Stimulated activated CD4-positive, alpha-beta T cell treated with anti-CD3 and anti-CD28 coated beads, Interleukin-15, amount 100 ng/mL, for 24 hours (primary cell): ENCODE data around the gene EFCAB14.
"Not testable (repeated sequence)": the region's sequence is repeated elsewhere in the genome, so short reads cannot be mapped to it uniquely, and the experiment has no call there.

Experiments
- DNase-seq: peaks from one replicate; pipeline ENCODE4 v3.0.0-alpha.2; 2020

The EFCAB14 gene

GRCh38 chr1:46721686-46722205 is 2.8 kb upstream of the EFCAB14 start:
- DNase-seq = no peak

GRCh38 chr1:46721204-46721603 is 2.3 kb upstream of the EFCAB14 start:
- DNase-seq = no peak

- DNase-seq = not testable (repeated sequence)
Measured at GRCh38 chr1:46720319-46720718, 1.4 kb upstream of the EFCAB14 start.

GRCh38 chr1:46719689-46720088 is 775 bp upstream of the EFCAB14 start:
- DNase-seq = no peak

GRCh38 chr1:46718340-46718726 is 581 bp downstream of the EFCAB14 start:
- DNase-seq = no peak

GRCh38 chr1:46717654-46718053 is 1.3 kb downstream of the EFCAB14 start:
- DNase-seq = no peak

GRCh38 chr1:46714976-46715375 is 3.9 kb downstream of the EFCAB14 start:
- no peak for DNase-seq

- no peak for DNase-seq
Measured at GRCh38 chr1:46708121-46708520, 10.8 kb downstream of the EFCAB14 start.

- no peak for DNase-seq
Measured at GRCh38 chr1:46705408-46705807, 13.5 kb downstream of the EFCAB14 start.

- DNase-seq = no peak
Measured at GRCh38 chr1:46703927-46704641, 14.8 kb downstream of the EFCAB14 start.

GRCh38 chr1:46699666-46700065 is 19.2 kb downstream of the EFCAB14 start:
- DNase-seq = no peak

GRCh38 chr1:46697053-46697452 is 21.9 kb downstream of the EFCAB14 start:
- no peak for DNase-seq

GRCh38 chr1:46694676-46695075 is 24.2 kb downstream of the EFCAB14 start:
- DNase-seq = not testable (repeated sequence)

- DNase-seq = no peak
Measured at GRCh38 chr1:46692811-46693770, 25.8 kb downstream of the EFCAB14 start.

- DNase-seq = no peak
Measured at GRCh38 chr1:46691997-46692790, 26.7 kb downstream of the EFCAB14 start.

GRCh38 chr1:46690931-46691421 is 27.9 kb downstream of the EFCAB14 start:
- no peak for DNase-seq

- no peak for DNase-seq
Measured at GRCh38 chr1:46689897-46690296, 29.0 kb downstream of the EFCAB14 start.

GRCh38 chr1:46689356-46689755 is 29.6 kb downstream of the EFCAB14 start:
- no peak for DNase-seq

GRCh38 chr1:46687921-46688509 is 30.9 kb downstream of the EFCAB14 start:
- no peak for DNase-seq

GRCh38 chr1:46687093-46687659 is 31.7 kb downstream of the EFCAB14 start:
- DNase-seq = no peak

GRCh38 chr1:46686255-46686654 is 32.7 kb downstream of the EFCAB14 start:
- DNase-seq = no peak

- no peak for DNase-seq
Measured at GRCh38 chr1:46684670-46685069, 34.2 kb downstream of the EFCAB14 start.
